ENCODE data around the gene TMOD3.
A peak's percentile ranks its signal among the peaks of the same experiment; 100 is the strongest.
"Not testable (repeated sequence)": the region's sequence is repeated elsewhere in the genome, so short reads cannot be mapped to it uniquely, and the experiment has no call there.

Gene TMOD3

GRCh38 chr15:51829376-51830275 is at the start of gene TMOD3:
TMOD3 (plus strand) TSS chr15:51829653; CDS start chr15:51862885, 33,232 bp downstream.
- ChIA-PET CTCF (no interaction called here), POLR2A (interaction anchor here (0.8 to 1.7 kb wide), 4 partner anchors 9 to 36 kb away, joined by 3 to 12 read pairs (median 4); no protein-coding TSS in a partner anchor)
- no peak for TF ChIP-seq HDGF (IDR thresholded peaks at IDR 0.05; ENCODE audit: borderline replicate concordance)
- no peak for TF ChIP-seq ZNF384 (IDR thresholded peaks at IDR 0.05)
- TF ChIP-seq PKNOX1 (IDR thresholded peaks at IDR 0.05), result no peak
- no peak for TF ChIP-seq L3MBTL2 (conservative IDR thresholded peaks at IDR 0.05)
- no peak for TF ChIP-seq ARNT (IDR thresholded peaks at IDR 0.05)
- TF ChIP-seq NFRKB (IDR thresholded peaks at IDR 0.05), result no peak
- DNase-seq (ENCODE audit: extremely low spot score), result peak; percentile 89

GRCh38 chr15:51780636-51781035 is 48.8 kb upstream of the TMOD3 start:
- no peak for TF ChIP-seq L3MBTL2 (conservative IDR thresholded peaks at IDR 0.05)
- no peak for TF ChIP-seq NFRKB (IDR thresholded peaks at IDR 0.05)
- TF ChIP-seq FOXK2 (IDR thresholded peaks at IDR 0.05), result no peak
- no peak for TF ChIP-seq TARDBP (IDR thresholded peaks at IDR 0.05)
- no peak for TF ChIP-seq LEF1 (IDR thresholded peaks at IDR 0.05; ENCODE audit: borderline replicate concordance)
- TF ChIP-seq ELF4 (IDR thresholded peaks at IDR 0.05), result no peak
- no peak for TF ChIP-seq CTBP1 (IDR thresholded peaks at IDR 0.05; ENCODE audit: borderline replicate concordance)
- TF ChIP-seq ZNF384 (IDR thresholded peaks at IDR 0.05), result no peak
- TF ChIP-seq ARNT (IDR thresholded peaks at IDR 0.05), result no peak
- no peak for TF ChIP-seq SUZ12 (IDR thresholded peaks at IDR 0.05)
- no peak for TF ChIP-seq SP1 (IDR thresholded peaks at IDR 0.05)
- TF ChIP-seq BHLHE40 (IDR thresholded peaks at IDR 0.05; ENCODE audit: borderline replicate concordance), result no peak
- no peak for TF ChIP-seq FOXM1 (IDR thresholded peaks at IDR 0.05; ENCODE audit: borderline replicate concordance)
- TF ChIP-seq PKNOX1 (IDR thresholded peaks at IDR 0.05), result no peak
- TF ChIP-seq HDGF (IDR thresholded peaks at IDR 0.05; ENCODE audit: borderline replicate concordance), result no peak
- TF ChIP-seq FOXA1 (IDR thresholded peaks at IDR 0.05), result no peak
- ChIA-PET CTCF (no interaction called here), POLR2A (no interaction called here)
- no peak for DNase-seq (ENCODE audit: extremely low spot score)

- POLR2A ChIA-PET, result no interaction called here
- no peak for DNase-seq (ENCODE audit: extremely low spot score)
- CTCF ChIA-PET, result no interaction called here
- TF ChIP-seq L3MBTL2 (conservative IDR thresholded peaks at IDR 0.05) (no peak), ARNT (IDR thresholded peaks at IDR 0.05) (no peak), NFRKB (IDR thresholded peaks at IDR 0.05) (no peak), FOXK2 (IDR thresholded peaks at IDR 0.05) (no peak), CTBP1 (IDR thresholded peaks at IDR 0.05; ENCODE audit: borderline replicate concordance) (no peak), ELF4 (IDR thresholded peaks at IDR 0.05) (no peak), LEF1 (IDR thresholded peaks at IDR 0.05; ENCODE audit: borderline replicate concordance) (no peak), ZNF384 (IDR thresholded peaks at IDR 0.05) (no peak), SUZ12 (IDR thresholded peaks at IDR 0.05) (no peak), PKNOX1 (IDR thresholded peaks at IDR 0.05) (no peak), SP1 (IDR thresholded peaks at IDR 0.05) (no peak), BHLHE40 (IDR thresholded peaks at IDR 0.05; ENCODE audit: borderline replicate concordance) (no peak), TARDBP (IDR thresholded peaks at IDR 0.05) (no peak), FOXM1 (IDR thresholded peaks at IDR 0.05; ENCODE audit: borderline replicate concordance) (no peak), FOXA1 (IDR thresholded peaks at IDR 0.05) (no peak), HDGF (IDR thresholded peaks at IDR 0.05; ENCODE audit: borderline replicate concordance) (no peak)
These were observed 47.9 kb upstream of the TMOD3 start for GRCh38 chr15:51781506-51781905.

GRCh38 chr15:51782357-51782896 is 47.0 kb upstream of the TMOD3 start:
- TF ChIP-seq TARDBP (IDR thresholded peaks at IDR 0.05), result no peak
- TF ChIP-seq FOXA1 (IDR thresholded peaks at IDR 0.05), result no peak
- no peak for TF ChIP-seq HDGF (IDR thresholded peaks at IDR 0.05; ENCODE audit: borderline replicate concordance)
- TF ChIP-seq L3MBTL2 (conservative IDR thresholded peaks at IDR 0.05), result no peak
- TF ChIP-seq SP1 (IDR thresholded peaks at IDR 0.05), result no peak
- TF ChIP-seq FOXK2 (IDR thresholded peaks at IDR 0.05), result no peak
- no peak for TF ChIP-seq CTBP1 (IDR thresholded peaks at IDR 0.05; ENCODE audit: borderline replicate concordance)
- no peak for TF ChIP-seq ELF4 (IDR thresholded peaks at IDR 0.05)
- TF ChIP-seq ZNF384 (IDR thresholded peaks at IDR 0.05), result no peak
- no peak for TF ChIP-seq LEF1 (IDR thresholded peaks at IDR 0.05; ENCODE audit: borderline replicate concordance)
- TF ChIP-seq NFRKB (IDR thresholded peaks at IDR 0.05), result no peak
- no peak for TF ChIP-seq ARNT (IDR thresholded peaks at IDR 0.05)
- TF ChIP-seq PKNOX1 (IDR thresholded peaks at IDR 0.05), result no peak
- no peak for TF ChIP-seq BHLHE40 (IDR thresholded peaks at IDR 0.05; ENCODE audit: borderline replicate concordance)
- TF ChIP-seq FOXM1 (IDR thresholded peaks at IDR 0.05; ENCODE audit: borderline replicate concordance), result no peak
- no peak for TF ChIP-seq SUZ12 (IDR thresholded peaks at IDR 0.05)
- ChIA-PET POLR2A (no interaction called here), CTCF (interaction anchor here (0.6 kb wide), 1 partner anchor 130 kb away, joined by 3 read pairs; no protein-coding TSS in a partner anchor)
- no peak for DNase-seq (ENCODE audit: extremely low spot score)

- CTCF ChIA-PET, result no interaction called here
- POLR2A ChIA-PET, result no interaction called here
- DNase-seq (ENCODE audit: extremely low spot score), result no peak
- TF ChIP-seq L3MBTL2 (conservative IDR thresholded peaks at IDR 0.05), result no peak
- TF ChIP-seq NFRKB (IDR thresholded peaks at IDR 0.05), result no peak
These were observed 45.5 kb upstream of the TMOD3 start for GRCh38 chr15:51783967-51784366.

GRCh38 chr15:51787130-51787529 is 42.3 kb upstream of the TMOD3 start:
- POLR2A ChIA-PET; DNase-seq (ENCODE audit: extremely low spot score); CTCF ChIA-PET: not testable (repeated sequence)

GRCh38 chr15:51792474-51792873 is 37.0 kb upstream of the TMOD3 start:
- DNase-seq (ENCODE audit: extremely low spot score); POLR2A ChIA-PET; CTCF ChIA-PET: not testable (repeated sequence)
